Astrocyte (in vitro differentiated cells and primary cell): ENCODE results near the gene RPL10.

Experiments used
- CTCF ChIP-seq: IDR thresholded peaks from 2 replicates; pipeline ENCODE4 v1.5.1; 2011; ENCODE audit warnings: low read depth, mild to moderate bottlenecking, inconsistent platforms, low read length, moderate library complexity; ENCODE audit not compliant: insufficient read depth
- EZH2 ChIP-seq: IDR thresholded peaks from 2 replicates; pipeline ENCODE4 v1.6.1; 2012; ENCODE audit warnings: mild to moderate bottlenecking, low read length, inconsistent platforms; ENCODE audit not compliant: insufficient read depth

- TF ChIP-seq CTCF (no peak), EZH2 (no peak)
Observed at GRCh38 chrX:154401045-154401799, 3.0 kb downstream of the RPL10 start.
